ENCODE results near the gene ZGPAT. TPM values are rescaled to one million over a fixed set of nuclear protein-coding genes. Genes with fewer than 3 reads are reported as not detected.

The ZGPAT gene
- total and polyA plus RNA-seq, 2 donors (not counting 3 experiments of a cell fraction or from before 2014, with no cell fraction given): 23.1 to 29.3 TPM

GRCh38 chr20:63692436-63693082 lies 15.3 kb upstream of the ZGPAT start:
- POLR2A ChIA-PET: no interaction called here
- Histone ChIP-seq H3K36me3 (ENCODE audit: control insufficient read depth in 2 of 2, extremely low read depth in 1 of 2, insufficient read depth in 2 of 2, low read length in 2 of 2) (no peaks in the 10 kb centered on the region), H4K20me1 (replicated peaks; ENCODE audit: control insufficient read depth, extremely low read depth, insufficient read depth, low read length) (no peaks in the 10 kb centered on the region), H3K27ac (ENCODE audit: insufficient read depth, low read depth, low read length) (no peak overlapping the region), H3K9me1 (replicated peaks; ENCODE audit: control insufficient read depth, extremely low read depth, insufficient read depth, low read length) (no peaks in the 10 kb centered on the region), H3K79me2 (ENCODE audit: control insufficient read depth, insufficient read depth, low read length) (no peaks in the 10 kb centered on the region), H3K9ac (replicated peaks; ENCODE audit: extremely low read depth, insufficient read depth, low read length) (no peak overlapping the region), H3K4me3 (replicated peaks in 1 of 3; ENCODE audit: insufficient read depth in 1 of 3, low read depth in 1 of 3, low read length in 3 of 3) (no peak overlapping the region), H3K4me2 (ENCODE audit: insufficient read depth, low read length) (no peak overlapping the region), H3K4me1 (ENCODE audit: control insufficient read depth, extremely low read depth, insufficient read depth, low read length) (peaks cover 25% of the 10 kb centered on the region), H2AFZ (ENCODE audit: low read depth, low read length) (no peak overlapping the region), H3K27me3 (ENCODE audit: control insufficient read depth in 2 of 2, insufficient read depth in 2 of 2, low read length in 2 of 2) (no peaks in the 10 kb centered on the region), H3K9me3 (replicated peaks; ENCODE audit: control insufficient read depth, insufficient read depth, low read length) (no peaks in the 10 kb centered on the region)
- CTCF ChIA-PET: interaction anchor here (1.4 to 1.5 kb wide), 2 partner anchors 10 to 51 kb away, joined by 3 to 4 read pairs; no protein-coding TSS in a partner anchor
- dilution Hi-C loops (cut with MboI; ENCODE audit: extremely low pct_ligation_motif_present, low sequenced_read_pairs): no loop called here
- intact Hi-C loops (cut with micrococcal nuclease): no loop called here
- TF ChIP-seq POLR2AphosphoS5 (IDR thresholded peaks at IDR 0.05; ENCODE audit: insufficient read depth, low read depth, low read length) (no peak), FOS (IDR thresholded peaks at IDR 0.05; ENCODE audit: borderline replicate concordance, insufficient read depth, low read length) (no peak), EZH2 (IDR thresholded peaks at IDR 0.05; ENCODE audit: borderline replicate concordance, low read depth, low read length, severe bottlenecking) (no peak), GATA2 (IDR thresholded peaks at IDR 0.05; ENCODE audit: insufficient read depth, insufficient read length, low read depth, low read length) (no peak), POLR2A (IDR thresholded peaks at IDR 0.05; ENCODE audit: low read depth, low read length) (no peak), CTCF (IDR thresholded peaks at IDR 0.05; ENCODE audit: extremely low read depth in 1 of 2, insufficient read depth in 1 of 2, low read depth in 1 of 2, low read length in 2 of 2) (no peak), MYC (IDR thresholded peaks at IDR 0.05; ENCODE audit: low read depth, low read length) (no peak), JUN (IDR thresholded peaks at IDR 0.05; ENCODE audit: borderline replicate concordance, insufficient read depth, insufficient read length, low read depth) (no peak)
- TF ChIP-seq, protein P1, sequence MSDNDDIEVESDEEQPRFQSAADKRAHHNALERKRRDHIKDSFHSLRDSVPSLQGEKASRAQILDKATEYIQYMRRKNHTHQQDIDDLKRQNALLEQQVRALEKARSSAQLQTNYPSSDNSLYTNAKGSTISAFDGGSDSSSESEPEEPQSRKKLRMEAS (IDR thresholded peaks at IDR 0.05; ENCODE audit: insufficient read depth, insufficient read length): no peak
- no TSS peak for BruUV-seq (replicated peaks)
- DNase-seq (ENCODE audit: low read depth, low spot score) (no peak), FAIRE-seq (no peak)
